ENCODE results near the gene KCNK4. TPM values are rescaled to one million over a fixed set of nuclear protein-coding genes. Genes with fewer than 3 reads are reported as not detected.

Gene KCNK4
- polyA plus RNA-seq, 3 donors = 0.11 TPM; not detected in 2

DNA sequence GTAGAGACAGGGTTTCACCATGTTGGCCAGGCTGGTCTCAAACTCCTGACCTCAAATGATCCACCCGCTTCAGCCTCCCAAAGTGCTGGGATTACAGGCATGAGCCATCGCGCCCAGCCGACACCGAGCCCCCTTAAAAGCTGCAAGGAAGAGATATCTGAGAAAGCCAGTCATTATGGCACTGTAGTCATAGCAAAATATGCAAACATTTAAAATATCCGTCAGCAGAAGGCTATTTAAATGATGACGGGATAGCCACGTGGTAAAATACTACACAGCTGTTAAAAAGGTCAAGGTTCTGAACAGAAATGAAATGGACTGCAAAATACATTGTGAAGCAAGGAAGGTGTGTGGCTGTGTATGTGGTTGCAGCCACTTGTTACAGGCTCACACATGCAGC, 42.5 kb downstream of the KCNK4 start:
- no peak for DNase-seq (ENCODE audit: extremely low read depth in 1 of 11, low read depth in 9 of 11, low spot score in 4 of 11)

DNA sequence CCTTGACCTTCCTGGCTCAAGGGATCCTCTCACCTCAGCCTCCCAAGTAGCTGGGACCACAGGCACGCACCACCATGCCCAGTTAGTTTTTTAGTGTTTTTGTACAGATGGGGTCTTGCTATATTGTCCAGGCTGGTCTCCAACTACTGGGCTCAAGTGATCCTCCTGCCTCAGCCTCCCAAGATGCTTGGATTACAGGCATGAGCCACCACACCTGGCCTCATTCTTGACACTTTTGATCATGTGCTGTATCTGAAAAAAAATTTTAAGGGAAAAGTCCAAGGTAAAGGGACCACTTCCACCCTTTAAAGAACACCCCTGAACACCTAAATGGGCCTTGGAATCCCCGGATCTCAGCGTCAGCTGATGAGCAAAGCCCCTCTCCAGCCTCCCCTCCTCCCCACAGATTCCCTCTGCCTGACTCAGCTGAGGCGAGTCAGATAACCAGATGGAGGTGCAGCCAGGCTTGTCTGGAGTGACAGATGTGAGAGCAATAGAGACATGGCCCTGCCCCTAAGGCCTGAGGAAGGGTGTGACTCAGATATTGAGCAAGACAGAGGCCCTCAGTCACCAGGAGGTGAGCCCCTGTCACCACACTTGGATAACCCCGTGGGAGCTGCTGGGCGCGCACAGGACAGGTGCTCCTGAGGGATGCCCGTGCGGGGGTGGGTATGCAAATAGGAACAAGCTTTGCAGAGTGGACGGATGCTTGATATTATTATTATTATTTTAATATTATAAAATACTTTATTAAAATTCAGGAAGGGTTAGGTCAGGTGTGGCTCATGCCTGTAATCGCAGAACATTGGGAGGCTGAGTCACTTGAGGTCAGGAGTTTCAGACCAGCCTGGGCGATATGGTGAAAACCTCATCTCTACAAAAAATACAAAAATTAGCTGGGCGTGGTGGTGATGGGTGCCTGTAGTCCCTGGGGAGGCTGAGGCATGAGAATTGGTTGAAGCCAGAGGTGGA, 43.9 kb downstream of the KCNK4 start:
- DNase-seq (ENCODE audit: extremely low read depth in 1 of 11, low read depth in 9 of 11, low spot score in 4 of 11) = no peak

DNA sequence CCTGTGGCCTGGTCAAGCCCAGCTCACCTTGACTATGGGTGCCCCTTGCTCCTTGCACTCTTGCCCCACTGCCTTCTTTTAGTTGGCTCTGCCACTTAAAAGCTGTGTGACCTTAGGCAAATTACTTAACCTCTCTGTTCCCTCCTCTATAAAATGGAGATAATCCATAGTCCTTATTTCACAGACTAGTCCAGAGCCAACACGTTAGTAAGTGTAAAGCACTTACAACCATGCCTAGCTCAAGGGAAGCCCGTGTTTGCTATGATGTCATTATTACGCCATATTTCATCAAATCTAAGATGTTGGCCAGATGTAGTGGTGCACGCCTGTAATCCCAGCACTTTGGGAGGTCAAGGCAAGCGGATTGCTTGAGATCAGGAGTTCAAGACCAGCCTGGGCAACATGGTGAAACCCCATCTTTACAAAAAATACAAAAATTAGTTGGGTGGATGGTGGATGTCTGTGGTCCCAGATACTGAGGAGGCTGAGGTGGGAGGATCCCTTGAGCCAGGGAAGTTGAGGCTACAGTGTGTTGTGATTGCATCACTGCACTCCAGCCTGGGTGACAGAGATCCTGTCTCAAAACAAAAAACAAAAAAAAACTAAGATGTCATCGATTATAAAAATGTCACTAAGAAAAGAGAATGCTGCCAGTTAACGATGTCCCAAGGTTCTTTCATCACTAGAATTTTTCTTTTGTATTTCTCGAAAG, 46.6 kb downstream of the KCNK4 start:
- no peak for DNase-seq (ENCODE audit: extremely low read depth in 1 of 11, low read depth in 9 of 11, low spot score in 4 of 11)

DNA sequence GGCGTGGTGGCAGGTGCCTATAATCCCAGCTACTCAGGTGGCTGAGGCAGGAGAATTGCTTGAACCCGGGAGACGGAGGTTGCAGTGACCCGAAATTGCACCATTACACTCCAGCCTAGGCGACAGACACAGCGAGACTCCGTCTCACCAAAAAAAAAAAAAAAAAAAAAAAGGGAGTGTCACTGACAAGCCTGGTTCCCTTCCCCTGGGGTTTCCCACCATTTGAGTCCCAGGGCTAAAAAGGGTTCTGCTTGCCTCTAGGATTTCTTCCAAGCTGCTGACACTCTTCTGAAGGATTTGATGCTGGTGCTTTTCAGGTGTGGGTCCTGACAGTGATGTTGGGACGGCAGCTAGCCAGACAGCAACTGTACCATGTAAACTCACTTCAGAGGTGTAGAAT, 47.6 kb downstream of the KCNK4 start:
- DNase-seq (ENCODE audit: extremely low read depth in 1 of 11, low read depth in 9 of 11, low spot score in 4 of 11) = no peak

DNA sequence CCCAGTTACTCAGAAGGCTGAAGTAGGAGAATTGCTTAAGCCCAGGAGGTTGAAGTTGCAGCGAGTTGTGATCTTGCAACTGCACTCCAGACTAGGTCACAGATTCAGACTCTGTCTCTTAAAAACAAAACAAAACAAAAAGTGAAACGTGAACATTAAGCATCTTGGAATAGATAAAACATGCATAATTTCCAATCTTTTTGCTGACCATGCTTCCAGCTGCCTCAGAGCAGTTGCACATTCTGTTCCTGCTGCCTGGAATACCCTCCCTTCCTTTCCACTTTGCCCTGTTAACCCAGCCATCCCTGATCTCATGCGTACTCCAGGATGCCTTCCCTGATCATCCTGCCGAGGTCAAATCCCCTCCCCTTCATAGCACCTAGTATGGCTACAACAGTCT, 48.2 kb downstream of the KCNK4 start:
- no peak for DNase-seq (ENCODE audit: extremely low read depth in 1 of 11, low read depth in 9 of 11, low spot score in 4 of 11)

DNA sequence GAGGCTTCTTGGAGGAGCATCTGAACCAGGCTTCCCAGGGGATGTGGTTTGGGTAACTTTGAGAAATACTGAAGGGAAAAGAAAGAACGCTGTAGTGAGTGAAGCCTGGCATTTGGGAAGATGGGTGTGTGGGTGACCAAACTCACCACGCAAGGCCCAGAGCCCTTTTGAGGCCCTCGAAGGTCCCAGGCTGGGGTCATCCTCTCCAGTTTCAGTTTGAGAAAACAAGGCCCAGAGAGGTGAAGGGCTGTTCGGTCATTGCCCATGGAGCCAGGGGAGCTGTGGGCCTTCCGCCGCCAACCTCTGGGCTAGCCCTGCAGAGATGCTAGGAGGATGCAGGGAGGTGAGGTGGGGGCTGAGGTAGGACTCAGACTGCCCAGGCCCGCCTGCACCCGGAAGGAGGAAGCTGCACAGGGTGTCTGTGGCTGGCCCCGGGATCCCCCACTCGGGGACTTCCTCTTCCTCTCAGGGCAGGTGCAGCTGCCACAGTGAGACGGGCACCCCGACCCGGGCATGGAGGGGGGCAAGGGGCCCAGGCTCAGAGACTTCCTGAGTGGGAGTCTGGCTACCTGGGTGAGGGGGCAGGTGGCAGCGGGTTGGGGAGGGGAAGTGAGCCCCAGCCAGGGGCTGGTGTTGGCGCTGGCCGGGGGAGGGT, 48.8 kb downstream of the KCNK4 start, which contains the start of gene CCDC88B:
TSS of gene CCDC88B (plus strand) at position 451 of the 655 bp plus-strand sequence. CDS start at position 514, 63 bp downstream.
- no peak for DNase-seq (ENCODE audit: extremely low read depth in 1 of 11, low read depth in 9 of 11, low spot score in 4 of 11)

GRCh38 chr11:64340671-64341335, 49.7 kb downstream of the KCNK4 start:
- no peak for DNase-seq (ENCODE audit: extremely low read depth in 1 of 11, low read depth in 9 of 11, low spot score in 4 of 11)

DNA sequence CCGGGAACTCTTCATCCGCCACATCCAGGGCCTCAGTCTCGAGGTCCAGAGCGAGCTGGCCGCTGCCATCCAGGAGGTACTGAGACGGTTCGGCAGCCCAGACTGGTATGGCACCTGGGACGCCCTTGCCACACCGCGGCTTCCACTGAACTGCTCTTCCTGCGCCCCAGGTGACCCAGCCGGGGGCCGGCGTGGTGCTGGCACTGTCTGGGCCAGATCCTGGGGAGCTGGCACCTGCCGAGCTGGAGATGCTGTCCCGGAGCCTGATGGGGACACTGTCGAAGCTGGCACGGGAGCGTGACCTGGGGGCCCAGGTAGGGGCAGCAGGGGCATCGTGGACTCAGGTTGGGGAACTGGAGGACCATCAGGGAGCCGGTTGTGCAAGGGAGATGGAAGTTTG, 50.3 kb downstream of the KCNK4 start:
- DNase-seq (ENCODE audit: extremely low read depth in 1 of 11, low read depth in 9 of 11, low spot score in 4 of 11) = no peak

DNA sequence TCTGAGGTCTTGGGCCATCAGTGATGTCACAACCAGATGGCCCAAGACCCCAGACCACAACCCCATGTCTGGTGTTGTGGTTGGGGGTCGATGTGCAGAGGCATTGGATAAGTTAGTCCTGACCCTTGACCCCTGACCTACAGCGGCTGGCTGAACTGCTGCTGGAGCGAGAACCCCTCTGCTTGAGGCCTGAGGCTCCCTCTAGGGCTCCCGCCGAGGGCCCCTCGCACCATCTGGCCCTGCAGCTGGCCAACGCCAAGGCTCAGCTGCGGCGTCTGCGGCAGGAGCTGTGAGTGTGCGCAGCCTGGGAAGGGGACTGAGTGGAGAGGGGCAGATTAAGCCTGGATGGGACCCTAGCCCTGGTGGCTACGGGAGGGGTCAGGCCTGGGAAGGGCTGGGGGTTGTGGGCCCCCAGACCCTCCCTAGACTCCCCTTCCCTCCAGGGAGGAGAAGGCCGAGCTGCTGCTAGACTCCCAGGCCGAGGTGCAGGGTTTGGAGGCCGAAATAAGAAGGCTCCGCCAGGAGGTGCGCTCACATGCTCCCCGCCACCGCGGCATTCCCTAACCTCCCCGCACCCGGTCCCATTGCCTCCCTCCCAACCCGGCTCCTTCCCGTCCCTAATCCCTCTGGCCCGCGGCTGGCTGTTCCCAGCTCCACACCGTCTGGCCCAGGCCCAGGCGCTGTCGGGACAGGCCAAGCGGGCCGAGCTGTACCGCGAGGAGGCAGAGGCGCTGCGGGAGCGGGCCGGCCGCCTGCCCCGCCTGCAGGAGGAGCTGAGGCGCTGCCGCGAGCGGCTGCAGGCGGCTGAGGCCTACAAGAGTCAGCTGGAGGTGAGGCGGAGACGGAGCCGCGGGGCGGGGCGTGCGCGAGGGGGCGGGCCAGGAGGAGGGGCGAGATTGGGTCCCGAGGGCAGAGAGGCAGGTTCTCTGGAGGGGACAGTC, 51.0 kb downstream of the KCNK4 start:
- peak in 9 of 11 donors; percentile 47 to 73 (median 61) for DNase-seq (ENCODE audit: extremely low read depth in 1 of 11, low read depth in 9 of 11, low spot score in 4 of 11)

- DNase-seq (ENCODE audit: extremely low read depth in 1 of 11, low read depth in 9 of 11, low spot score in 4 of 11) = no peak
These were observed 52.0 kb downstream of the KCNK4 start for GRCh38 chr11:64342869-64343745.

- no peak for DNase-seq (ENCODE audit: extremely low read depth in 1 of 11, low read depth in 9 of 11, low spot score in 4 of 11)
These were observed 52.9 kb downstream of the KCNK4 start for GRCh38 chr11:64343767-64344559.

GRCh38 chr11:64344787-64345186, 53.7 kb downstream of the KCNK4 start:
- DNase-seq (ENCODE audit: extremely low read depth in 1 of 11, low read depth in 9 of 11, low spot score in 4 of 11) = no peak

- DNase-seq (ENCODE audit: extremely low read depth in 1 of 11, low read depth in 9 of 11, low spot score in 4 of 11) = no peak
These were observed 56.2 kb downstream of the KCNK4 start for GRCh38 chr11:64347193-64347867.

DNA sequence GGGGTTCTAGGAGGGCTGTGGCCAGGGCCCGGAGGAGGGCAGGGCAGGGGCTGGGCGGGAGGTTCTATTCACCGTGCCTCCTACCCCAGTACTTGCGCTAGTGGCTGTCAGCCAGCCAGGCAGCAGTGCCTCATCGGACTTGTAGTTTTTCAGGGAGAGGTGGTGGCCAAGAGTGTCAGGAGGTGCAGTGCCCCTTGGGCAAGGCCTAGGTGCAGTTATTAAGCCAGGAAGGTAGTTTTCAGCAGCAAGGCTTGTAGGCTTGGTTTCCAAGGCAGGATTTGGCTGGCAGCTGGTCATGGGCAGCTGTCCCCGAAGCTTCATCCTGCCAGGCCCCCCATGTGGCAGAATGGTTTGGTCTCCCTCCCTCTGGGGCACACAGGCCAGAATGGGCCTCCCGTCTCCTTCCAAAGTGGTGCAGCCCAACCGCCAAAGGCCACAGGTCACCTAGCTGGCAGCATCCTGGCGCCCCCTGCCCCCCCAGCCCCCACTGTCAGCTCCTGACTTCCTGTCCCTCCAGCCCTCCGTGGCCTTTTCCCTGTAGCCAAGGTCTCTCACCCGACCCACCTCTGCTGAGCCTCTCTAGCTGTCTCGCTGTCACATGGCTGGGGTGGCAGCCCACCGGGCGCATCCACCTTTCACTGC, 57.4 kb downstream of the KCNK4 start:
- no peak for DNase-seq (ENCODE audit: extremely low read depth in 1 of 11, low read depth in 9 of 11, low spot score in 4 of 11)

- DNase-seq (ENCODE audit: extremely low read depth in 1 of 11, low read depth in 9 of 11, low spot score in 4 of 11) = no peak
These were observed 57.9 kb downstream of the KCNK4 start for GRCh38 chr11:64349025-64349387.

Measured in renal cortex interstitium (tissue), 11 donors.